GM21526 (cell line): ENCODE results near the gene GLUD1.
"Not testable (repeated sequence)": the region's sequence is repeated elsewhere in the genome, so short reads cannot be mapped to it uniquely, and the experiment has no call there.

Experiments used
- ATAC-seq: cut with Tn5 transposase; IDR thresholded peaks from one replicate; pipeline ENCODE4 v1.9.1; 2021; ENCODE audit warnings: moderate library complexity; ENCODE audit not compliant: unreplicated experiment, low FRiP score

GLUD1 gene

DNA sequence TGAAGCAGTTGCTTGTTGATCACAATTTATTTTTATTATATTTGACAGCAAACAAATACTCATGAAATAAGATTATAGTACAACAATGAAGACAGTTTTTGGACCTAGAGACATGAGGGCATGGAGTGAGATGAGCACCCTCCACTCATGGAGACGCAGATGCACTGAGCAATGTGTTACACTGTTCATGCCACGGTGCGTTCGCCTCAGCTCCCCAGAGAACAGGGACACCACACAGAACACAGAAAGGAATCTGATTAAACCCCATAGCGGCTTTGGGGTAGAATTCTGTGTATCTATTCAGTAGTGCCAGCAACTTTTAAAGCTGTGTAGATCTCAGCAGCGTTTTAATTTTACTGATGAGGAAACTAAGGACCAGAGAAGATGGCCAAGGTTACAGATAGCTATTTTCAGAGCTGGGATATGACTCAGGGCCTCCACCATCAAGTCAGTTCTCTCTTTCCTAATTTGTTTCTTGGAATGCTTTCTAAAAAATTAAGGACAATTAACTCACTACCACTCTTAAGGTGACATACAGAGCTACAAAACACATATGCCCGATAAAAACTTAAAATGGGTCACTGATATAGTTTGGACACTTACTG, 41.0 kb downstream of the GLUD1 start:
- no peak for ATAC-seq

DNA sequence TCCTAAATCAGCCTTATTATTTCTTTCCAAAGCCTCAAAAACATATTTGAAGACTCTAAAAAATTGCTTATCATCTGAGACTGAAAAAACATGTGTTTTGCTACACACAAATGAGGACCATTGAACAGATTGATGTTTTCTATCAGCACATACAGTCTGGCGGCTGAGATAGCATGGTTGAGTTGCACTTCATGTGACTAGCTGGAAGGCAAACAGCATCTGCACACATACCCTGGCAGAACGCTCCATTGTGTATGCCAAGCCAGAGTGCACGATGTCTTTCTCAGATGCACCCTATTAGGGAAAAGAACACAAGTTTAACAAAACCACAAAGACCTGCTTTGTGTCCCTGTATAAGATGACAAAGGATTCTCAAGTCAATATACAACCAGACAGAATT, 41.5 kb downstream of the GLUD1 start:
- no peak for ATAC-seq

DNA sequence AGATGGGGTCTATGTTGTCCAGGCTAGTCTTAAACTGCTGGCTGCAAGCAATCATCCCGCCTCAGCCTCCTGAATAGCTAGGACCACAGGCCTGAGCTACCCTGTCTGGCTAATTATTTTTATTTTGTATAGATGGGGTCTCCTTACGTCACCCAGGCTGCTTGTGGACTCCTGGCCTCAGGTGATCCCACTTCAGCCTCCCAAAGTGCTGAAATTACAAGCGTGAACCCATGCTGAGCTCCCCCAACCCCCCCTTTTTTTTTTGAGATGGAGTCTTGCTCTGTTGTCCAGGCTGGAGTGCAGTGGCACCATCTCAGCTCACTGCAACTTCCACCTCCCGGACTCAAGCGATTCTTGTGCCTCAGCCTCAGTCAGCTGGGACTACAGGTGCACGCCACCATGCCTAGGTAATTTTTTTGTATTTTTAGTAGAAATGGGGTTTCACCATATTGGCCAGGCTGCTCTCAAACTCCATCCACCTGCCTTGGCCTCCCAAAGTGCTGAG, 49.2 kb downstream of the GLUD1 start:
- no peak for ATAC-seq

DNA sequence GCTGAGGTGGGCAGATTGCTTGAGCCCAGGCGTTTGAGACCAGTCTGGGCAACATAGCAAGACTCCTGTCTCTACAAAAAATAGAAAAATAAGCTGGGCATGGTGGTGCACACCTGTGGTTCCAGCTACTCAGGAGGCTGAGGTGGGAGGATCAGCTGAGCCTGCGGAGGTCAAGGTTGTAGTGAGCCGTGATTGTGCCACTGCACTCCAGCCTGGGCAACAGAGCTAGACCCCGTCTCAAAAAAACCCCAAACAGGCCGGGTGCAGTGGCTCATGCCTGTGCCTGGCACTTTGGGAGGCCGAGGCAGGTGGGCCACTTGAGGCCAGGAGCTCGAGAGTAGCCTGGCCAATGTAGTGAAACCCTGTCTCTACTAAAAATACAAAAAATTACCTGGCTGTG, 51.1 kb downstream of the GLUD1 start:
- not testable (repeated sequence) for ATAC-seq

DNA sequence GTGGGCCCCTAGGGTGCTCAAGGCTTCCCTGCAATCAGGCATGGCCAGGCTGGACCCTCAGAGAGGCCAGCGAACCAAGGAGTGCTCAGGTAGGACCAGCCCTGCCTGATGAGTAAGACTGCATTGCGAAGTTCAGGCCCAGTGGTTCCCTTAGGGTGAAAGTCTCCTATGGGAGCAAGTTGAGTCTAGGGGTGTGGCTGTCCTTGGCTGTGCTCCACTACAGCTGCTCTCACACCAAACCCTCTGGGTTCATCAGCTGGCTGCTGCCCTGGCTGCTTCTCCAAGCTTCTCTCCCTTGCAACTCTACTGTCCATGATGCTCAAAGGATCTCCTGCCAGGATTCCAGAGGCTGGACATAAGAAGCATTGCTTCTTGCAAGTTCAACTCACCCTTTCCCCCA, 55.9 kb downstream of the GLUD1 start:
- ATAC-seq = no peak

DNA sequence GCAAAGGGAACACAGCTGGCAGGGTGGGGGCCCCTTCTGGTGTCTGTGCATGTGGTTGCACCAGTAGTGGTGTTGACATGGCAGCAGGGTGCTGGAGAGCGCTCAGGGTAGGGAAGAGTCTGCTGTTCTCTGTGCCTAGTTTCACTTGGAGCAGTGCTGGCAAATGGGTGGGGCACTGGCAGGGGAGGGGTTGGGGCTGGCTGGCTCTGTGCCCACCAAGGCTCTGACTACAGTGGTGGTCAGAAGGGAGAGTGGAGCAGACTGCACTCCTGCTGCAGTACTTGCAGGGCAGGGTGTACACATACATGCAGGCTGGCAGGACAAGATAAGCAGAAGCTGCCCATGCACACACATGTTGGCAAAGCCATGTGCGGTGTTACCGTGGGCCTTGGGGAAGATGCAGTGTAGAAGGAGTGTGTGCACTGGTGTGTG, 56.3 kb downstream of the GLUD1 start:
- ATAC-seq = no peak

DNA sequence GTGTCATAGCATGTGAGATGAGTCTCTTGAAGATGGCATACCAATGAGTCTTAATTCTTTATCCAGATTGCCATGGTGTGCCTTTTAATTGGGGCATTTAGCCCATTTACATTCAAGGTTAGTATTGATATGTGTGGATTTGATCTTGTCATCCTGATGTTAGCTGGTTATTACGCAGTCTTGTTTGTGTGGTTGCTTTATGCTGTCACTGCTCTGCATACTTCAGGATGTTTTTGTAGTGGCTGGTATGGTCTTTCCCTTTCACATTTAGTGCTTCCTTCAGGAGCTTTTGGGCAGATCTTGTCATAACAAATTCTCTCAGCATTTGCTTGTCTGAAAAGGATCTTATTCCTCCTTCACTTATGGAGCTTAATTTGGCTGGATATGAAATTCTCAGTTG, 58.0 kb downstream of the GLUD1 start:
- no peak for ATAC-seq

DNA sequence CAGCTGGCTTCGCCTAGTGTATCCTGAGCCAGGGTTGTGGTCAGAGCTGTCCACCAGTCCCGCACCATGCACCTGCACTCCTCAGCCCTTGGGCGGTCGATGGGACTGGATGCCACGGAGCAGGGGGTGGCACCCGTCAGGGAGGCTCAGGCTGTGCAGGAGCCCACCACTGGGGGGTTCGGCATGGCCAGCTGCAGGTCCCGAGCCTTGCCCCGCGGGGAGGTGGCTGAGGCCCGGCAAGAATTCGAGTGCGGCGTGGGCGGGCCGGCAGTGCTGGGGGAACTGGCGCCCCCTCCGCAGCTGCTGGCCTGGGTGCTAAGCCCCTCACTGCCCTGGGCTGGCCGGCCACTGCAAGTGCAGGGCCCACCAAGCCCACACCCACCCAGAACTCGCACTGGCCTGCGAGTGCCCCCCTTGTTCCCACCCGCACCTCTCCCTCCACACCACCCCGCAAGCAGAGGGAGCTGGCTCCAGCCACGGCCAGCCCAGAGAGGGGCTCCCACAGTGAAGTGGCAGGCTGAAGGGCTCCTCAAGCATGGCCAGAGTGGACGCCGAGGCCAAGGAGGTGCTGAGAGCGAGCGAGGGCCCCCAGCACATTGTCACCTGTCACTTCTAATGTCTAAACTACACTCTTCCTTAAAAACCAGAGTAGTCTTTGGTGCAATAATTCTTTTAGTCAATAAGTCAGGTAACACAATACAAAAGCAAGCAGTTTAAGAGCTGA, 63.6 kb downstream of the GLUD1 start:
- no peak for ATAC-seq

DNA sequence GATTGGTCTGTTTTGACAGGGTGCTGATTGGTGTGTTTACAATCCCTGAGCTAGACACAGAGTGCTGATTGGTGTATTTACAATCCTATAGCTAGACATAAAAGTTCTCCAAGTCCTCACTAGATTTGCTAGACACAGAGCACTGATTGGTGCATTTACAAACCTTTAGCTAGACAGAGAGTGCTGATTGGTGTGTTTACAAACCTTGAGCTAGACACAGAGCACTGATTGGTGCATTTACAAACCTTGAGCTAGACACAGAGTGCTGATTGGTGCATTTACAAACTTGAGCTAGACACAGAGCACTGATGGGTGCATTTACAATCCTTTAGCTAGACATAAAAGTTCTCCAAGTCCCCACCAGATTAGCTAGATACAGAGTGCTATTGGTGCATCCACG, 64.2 kb downstream of the GLUD1 start:
- not testable (repeated sequence) for ATAC-seq

DNA sequence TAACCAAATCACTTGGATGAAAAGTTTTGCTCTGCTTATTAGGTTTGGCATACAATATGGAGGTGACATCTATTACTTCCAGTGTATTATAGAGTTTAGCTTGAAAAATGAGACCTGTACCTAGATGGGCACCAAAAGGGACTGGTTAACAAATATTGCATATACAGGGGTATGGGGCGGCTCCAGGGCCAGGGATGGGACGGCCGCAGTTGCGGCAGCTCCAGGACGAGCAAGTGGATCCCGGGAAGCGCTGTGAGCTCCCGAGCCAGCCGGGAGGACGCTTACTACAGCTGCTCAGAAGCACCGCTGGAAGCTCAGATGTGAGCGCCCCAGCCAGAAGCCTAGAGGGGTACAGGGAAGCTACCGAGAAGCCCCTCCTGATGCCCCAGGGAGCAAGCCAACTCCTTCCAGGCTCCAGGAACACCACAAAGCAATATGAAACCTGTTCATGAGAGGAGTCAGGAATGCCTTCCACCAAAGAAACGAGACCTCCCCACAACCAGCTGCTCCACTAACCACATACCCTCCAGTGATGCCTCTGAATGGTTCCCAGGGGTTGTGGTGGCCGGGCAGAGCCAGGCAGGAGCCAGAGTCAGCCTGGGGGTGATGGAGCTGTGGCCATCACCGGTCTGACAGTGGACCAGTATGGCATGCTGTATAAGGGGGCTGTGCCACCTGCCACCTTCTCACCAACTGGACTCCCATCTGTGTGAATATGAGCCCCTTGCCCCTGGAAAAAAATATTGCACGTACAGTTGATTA, 67.7 kb downstream of the GLUD1 start:
- not testable (repeated sequence) for ATAC-seq

DNA sequence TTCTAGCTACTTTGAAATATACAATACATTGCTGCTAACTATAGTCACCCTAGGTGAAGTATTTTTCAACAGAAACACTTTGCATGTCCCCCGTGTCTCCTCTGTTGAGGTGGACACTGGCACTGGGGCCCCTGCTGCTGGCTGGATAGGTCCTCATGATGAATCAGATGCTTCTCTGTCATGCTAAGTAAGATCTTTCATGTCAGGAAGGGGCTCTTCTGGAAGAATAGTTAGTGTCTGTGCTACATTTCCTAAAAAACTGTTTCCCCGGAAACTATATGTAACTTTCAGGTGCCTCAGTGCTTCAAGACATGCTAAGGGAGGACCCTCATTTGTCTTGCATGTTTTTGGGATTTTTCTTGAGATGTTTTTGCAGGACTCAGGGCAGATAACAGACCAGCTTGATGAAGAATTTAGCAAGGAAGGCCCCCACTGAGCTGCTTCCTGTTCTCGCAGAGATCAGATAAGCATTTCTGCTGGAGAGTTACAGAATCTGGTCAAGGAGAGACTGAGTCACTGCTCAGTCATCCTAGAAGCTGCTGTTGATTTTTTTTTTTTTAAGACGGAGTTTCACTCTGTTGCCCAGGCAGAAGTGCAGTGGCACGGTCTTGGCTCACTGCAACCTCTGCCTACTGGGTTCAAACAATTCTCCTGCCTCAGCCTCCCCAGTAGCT, 69.2 kb downstream of the GLUD1 start:
- ATAC-seq = not testable (repeated sequence)

DNA sequence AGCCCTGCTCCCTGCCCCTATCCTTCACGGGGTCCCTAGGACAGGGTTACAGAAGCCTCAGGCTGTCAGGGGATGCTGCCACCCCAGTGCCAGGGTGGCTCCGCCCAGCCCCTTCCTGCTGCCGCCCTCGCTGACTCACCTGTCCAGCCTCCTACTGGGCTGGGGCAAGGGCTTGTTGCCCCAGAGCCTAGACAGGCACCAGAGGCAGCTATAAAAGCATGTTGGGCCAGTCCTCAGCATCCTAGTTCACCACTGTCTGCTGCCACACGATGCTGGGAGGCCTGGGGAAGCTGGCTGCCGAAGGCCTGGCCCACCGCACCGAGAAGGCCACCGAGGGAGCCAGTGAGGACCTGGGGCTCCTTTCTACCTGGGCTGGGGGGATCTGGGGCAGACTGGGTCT, 74.6 kb downstream of the GLUD1 start, which contains the start of gene FAM25A:
Gene FAM25A (plus strand): TSS at position 239 of the 400 bp plus-strand sequence. CDS start 31 bp downstream, at position 270.
- not testable (repeated sequence) for ATAC-seq

DNA sequence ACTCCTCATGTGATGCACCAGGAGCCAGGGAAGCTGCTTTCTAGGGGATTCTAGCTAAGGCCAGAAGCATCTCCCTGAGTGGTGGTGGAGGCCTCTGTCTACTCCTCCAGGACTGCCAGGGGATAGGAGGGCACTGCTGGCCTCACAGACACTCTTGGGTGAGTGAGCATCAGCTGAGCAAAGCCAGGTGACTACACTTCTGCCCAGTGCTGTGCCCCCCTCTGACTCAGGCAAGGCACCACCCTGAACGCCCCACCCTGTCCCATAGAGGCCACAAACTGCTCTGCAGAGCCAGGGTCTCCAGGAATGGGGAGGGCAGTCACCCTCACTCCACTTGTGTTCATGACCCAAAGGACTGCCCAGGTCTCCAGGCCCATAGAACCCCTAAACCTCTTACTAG, 75.1 kb downstream of the GLUD1 start:
- ATAC-seq = not testable (repeated sequence)

DNA sequence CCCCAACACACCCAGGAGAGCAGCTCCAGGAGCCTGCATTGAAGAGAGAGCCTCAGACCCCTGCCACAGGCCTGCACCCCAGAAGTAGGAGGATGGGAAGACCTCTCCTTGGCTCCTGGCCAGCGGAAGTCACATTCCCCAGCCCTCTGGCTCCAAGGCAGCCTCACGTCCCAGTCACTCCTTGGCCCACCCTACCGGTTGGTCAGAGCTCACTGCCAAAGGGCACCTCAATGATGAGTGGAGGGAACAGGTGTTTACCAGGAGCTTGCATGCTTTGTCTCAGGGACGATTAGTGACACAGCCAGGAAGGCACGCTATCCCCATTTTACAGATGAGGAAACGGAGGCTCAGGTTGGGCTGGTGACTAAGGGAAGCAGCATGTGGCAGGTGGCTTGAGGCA, 75.6 kb downstream of the GLUD1 start:
- ATAC-seq = not testable (repeated sequence)

DNA sequence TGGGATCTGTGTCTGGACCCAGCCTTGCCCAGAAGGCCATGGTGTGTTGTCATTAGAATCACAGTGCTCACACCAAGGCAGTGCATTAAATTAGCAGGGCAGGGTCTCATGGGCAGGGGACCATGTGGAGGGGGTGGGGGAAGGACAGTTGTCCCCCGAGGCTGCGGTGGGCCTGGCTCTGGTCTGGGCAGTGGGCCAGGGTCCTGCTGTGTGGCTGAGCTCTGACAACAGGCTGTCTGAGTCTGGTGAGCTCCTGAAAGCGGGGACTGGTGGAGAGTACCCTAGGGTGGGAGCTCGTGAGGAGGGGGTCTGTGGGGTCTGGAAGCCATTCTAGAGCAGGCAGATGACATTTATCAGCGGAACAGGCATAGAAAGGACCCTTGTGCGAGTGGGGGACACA, 76.5 kb downstream of the GLUD1 start:
- ATAC-seq = not testable (repeated sequence)

DNA sequence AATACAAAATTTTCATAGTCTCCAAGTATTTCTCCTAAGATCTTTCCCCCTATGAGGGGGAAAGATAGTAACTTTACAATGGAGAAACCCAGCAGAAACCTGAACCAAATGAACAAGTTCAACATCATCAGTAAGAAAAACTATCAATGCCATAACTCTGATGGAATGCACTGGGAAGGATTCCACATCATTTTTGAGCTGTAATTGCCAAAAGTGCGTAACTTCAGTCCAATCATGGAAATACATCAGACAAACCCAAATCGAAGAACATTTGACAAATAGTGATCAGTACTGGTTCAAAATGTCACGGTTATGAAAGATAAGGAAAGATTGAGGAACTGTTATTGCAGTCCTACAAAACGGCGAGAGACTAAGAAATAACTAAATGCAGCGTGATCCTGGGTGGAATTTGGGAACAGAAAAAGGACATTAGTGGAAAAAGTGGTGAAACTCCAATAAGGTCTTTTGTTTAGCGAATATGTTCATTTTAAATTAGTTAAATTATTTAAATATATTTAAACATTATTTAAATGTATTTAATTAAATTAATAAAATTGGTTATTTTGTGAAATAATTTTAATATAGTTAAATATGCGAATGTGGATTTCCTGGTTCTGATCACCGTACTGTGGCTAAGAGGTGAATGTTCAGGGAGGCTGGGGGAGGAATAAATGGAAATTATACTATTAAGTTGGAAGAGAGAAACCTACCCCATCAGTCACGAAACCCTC, 79.5 kb downstream of the GLUD1 start:
- ATAC-seq = not testable (repeated sequence)

DNA sequence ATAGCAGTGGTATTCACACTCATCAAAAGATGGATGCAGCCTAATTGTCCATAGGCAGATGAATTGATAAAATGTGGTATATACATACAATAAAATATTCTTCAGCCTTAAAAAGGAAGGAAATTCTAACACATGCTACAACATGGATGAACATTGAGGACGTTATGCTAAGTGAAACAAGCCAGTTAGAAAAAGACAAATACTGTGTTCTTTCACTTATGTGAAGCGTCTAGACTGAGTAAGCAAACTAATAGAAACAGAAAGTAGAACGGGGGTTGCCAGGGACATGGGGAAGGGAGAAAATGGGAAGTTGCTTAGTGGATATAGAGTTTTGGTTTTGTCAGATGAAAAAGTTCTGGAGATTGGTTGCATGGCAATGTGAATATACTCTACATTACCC, 81.1 kb downstream of the GLUD1 start:
- ATAC-seq = not testable (repeated sequence)

DNA sequence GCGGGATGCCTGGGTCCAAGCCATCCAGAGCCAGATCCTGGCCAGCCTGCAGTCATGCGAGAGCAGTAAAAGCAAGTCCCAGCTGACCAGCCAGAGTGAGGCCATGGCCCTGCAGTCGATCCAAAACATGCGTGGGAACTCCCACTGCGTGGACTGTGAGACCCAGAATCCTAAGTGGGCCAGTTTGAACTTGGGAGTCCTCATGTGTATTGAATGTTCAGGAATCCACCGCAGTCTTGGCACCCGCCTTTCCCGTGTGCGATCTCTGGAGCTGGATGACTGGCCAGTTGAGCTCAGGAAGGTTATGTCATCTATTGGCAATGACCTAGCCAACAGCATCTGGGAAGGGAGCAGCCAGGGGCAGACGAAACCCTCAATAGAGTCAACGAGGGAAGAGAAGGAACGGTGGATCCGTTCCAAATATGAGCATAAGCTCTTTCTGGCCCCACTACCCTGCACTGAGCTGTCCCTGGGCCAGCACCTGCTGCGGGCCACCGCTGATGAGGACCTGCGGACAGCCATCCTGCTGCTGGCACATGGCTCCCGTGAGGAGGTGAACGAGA, 85.4 kb downstream of the GLUD1 start:
- not testable (repeated sequence) for ATAC-seq

DNA sequence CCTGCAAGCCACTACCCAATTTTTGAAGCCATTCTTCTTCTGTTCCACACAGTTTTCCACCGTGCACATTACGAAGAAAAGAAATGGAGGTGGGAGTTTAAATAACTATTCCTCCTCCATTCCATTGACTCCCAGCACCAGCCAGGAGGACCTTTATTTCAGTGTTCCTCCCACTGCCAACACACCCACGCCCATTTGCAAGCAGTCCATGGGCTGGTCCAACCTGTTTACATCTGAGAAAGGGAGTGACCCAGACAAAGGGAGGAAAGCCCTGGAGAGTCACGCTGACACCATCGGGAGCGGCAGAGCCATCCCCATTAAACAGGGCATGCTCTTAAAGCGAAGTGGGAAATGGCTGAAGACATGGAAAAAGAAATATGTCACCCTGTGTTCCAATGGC, 86.3 kb downstream of the GLUD1 start:
- ATAC-seq = not testable (repeated sequence)

DNA sequence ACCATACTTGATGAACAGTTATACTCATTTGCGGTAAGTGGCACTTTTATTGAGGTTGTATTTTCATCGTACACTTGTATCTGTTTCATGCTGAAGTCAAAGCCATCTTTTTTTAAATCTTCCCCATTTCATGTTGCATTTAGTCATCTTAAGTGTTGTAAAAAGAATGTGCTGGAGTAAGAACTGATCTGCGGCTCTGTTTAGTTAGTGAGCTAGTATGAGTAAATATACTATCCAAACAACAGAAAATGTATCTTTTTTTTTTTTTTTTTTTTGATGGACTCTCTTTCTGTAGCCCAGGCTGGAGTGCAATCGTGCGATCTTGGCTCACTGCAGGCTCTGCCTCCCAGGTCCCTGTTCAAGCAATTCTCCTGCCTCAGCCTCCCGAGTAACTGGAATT, 87.0 kb downstream of the GLUD1 start:
- not testable (repeated sequence) for ATAC-seq
